Stimulated activated CD4-positive, alpha-beta T cell treated with anti-CD3 and anti-CD28 coated beads, Interleukin-1b, Interleukin-23, amount 100 ng/mL, for 4 hours (primary cell): ENCODE measurements around the gene CALML3.

Experiments used
- DNase-seq, 2 donors: peaks; one replicate each; pipeline ENCODE4 v3.0.0-alpha.2; 2020; ENCODE audit warnings: low read depth in 2 of 2

The CALML3 gene

DNA sequence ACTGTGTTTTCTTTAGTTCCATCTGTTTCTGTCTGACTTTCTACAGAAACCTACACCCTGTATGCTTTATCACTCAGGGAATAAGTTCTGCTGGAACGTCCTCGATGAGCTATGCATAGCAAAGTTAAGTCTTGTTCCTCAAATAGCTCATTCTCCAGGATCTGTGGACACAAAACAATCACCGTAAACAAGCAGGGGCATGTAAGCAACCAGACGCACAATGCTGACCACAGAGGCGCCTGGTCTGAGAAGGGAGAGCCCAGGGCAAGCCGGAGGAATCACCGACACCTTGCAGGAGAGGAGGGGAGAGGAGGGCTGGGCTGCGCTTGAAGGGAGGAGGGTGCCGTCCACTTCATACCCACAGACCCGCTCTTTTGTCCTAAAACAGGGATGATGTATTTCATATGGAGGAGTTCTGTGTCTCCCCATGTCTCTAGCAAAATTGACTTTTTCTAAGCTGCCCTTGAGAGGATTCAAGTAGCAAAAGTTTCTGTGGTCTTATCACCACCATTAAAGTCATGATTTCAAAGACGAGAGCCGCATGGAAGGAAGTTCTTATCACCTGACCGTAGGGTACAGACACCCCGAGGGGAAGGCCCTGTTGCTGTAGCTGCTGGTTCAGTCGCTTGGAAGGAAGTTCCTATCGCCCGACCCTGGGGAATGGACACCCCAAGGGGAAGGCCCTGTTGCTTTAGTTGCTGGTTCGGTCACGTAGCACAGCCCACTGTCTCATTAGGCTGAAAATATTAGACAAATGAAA lies 14.3 kb downstream of the CALML3 start:
- no peak for DNase-seq

DNA sequence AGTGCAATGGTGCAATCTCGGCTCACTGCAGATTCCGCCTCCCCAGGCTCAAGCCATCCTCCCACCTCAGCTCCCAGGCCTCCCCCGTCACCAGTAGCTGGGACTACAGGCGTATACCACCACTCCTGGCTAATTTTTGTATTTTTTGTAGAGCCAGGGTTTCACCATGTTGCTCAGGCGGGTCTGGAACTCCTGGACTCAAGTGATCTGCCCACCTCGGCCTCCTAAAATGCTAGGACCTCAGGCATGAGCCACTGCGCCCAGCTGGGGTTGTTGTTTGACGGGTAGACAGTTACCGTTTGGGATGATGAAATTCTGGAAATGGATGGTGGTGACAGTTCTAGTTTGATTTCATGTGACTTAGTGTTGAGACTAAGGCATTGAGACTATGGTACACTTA lies 15.3 kb downstream of the CALML3 start:
- no peak for DNase-seq

DNA sequence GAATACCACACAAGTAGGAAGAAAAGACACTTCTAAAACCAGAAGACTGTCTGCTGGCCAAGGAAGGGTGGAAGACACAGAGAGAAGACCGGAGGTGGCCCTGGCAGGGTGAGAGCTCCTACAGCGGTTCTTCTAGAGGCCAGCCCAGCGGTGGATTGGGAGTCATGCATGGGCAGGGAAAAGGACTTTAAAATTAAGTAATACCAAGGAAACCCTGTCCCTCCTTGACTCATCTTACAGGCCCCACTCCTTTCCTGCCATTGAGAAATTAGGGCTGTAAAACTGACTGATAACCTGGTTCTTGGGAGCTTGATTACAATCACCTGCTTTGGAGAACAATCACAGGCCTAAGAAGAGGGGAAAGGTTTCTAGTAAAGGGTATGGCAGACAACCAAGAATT lies 16.1 kb downstream of the CALML3 start:
- no peak for DNase-seq

DNA sequence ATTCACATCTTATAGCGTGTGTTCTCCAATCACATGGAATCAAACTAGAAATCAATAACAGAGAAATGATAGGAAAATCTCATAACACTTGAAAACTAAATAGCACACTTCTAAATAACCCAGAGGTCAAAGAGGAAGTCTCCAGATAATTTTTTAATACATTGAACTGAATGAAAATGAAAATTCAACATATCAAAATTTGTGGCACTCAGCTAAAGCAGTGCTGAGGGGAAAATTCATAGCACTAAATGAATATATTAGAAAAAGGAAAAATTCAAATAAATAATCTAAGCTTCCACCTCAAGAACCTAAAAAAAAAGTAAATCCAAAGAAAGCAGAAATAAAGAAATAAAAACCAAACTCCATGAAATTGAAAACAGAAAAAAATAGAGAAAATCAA lies 17.3 kb downstream of the CALML3 start:
- DNase-seq = no peak

DNA sequence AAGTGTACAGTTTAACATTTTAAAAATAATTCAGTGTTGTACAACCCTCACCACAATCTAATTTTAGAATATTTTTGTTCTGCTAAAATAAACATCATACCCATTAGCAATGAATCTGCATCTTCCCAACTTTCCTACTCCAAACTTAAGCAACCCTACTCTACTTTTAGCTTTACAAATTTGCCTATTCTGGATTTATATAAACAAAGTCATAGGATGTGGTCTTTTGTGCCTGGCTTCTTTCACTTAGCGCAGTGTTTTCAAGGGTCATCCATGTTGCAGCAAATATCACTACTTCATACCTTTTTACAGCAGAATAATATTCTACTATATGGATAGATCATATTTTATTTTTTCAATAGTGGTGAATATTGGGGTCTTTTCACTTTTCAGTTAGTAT lies 18.9 kb downstream of the CALML3 start:
- no peak for DNase-seq

DNA sequence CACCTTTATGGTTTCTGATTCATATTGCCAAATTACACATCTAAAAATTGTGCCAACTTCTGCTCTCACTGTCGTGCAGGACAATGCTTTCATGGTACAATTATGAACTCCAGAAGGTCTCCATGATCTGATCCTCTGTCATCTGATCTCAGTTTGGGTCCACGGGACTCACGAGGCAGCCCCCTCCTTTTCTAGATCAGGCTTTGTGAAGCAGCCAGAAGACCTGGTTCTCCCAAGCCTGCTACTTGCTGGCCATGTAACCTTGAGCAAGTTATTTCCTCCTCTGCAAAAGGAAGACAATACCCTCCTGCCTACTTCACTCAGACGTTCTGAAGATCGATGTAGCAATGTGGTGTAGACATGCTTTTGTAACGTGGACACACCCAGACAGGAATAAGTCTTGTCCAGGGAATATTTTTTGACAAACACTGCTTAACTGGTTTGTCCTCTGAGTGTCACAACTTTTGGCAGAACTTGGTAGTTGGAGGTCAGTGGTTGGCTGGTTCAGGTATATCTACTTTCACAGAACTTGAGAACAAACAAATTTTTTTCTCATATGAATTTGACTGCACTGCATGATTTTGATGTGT lies 19.6 kb downstream of the CALML3 start:
- DNase-seq = no peak

DNA sequence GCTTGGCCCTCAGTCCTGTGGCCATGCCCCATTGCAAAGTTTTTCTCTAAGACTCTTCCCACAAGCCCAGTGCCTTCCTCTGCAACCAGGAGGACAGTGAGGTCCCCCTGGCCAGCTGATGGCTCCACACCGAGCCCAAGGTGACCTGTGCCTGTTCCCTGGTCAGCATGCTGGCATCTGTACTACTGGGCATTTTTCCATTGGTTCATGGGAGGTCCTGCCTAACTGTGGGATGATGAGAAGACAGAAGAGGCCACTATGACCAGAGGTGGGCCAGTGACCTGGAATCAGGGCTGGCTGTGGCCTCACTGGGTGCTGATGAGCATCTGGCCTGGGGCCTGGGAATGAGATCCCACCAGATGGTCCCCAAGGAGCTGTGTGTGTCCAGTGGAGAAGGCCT lies 20.2 kb downstream of the CALML3 start:
- DNase-seq = no peak

DNA sequence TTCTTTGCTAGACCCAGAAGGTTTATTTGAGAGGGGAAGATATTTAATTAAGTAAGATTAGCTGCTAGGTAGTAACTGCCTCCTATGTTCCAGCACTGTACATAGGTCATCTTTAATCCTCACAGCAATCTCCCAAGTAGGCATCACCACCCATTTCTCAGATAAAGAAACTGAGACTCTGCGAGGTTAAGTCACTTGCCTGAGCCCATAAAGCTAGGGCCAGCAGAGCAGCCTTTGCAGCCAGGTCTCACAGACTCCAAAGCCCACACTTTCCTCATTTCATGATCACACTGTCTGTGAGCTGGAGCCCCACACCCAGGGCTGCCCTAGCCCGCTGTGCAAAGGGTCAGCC lies 20.6 kb downstream of the CALML3 start:
- no peak for DNase-seq

DNA sequence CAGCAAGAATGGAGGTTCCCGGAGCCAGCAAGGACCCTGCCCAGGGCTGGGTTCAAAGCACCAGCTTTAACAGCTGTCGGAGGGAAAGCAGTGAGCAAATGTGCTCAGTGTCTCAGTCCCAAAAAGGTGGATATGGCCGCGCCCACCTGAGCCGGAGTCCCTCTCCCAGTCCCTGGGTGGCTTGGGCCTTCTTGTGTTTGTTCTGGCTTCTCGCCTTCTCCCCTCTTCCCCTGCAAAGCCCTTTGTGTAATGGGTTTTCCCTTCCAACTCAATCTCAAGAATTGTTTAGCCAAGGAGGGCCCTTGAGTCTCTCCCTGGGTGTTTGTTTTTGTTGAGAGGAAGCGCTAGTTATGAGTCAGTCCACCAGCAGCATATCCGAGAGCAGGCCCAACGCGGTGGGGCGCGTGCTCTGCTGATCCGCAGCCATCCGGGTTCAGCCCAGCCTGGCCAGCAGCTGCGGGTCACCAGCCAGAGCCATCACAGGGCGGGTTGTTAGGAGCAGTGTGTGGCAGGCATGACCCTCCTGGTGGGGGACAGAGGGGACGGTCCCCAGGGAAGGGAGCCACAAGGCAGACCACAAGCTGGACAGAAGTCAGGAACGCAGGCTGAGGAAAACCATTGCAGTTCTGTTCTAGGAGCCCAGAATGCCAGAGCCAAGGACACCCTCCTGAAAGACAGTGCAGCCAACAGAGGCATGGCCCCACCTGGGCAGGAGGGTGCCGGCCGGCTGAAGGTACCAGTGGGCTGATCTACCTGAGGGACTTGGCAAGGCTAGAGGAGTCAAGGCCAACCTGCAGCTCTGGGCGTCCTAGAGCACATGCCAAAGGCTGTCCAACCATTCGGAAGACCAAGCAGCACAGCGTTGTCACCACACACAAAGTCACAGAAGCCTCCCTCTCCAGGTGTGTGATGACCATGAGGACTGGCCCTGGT lies 21.3 kb downstream of the CALML3 start:
- DNase-seq = no peak

DNA sequence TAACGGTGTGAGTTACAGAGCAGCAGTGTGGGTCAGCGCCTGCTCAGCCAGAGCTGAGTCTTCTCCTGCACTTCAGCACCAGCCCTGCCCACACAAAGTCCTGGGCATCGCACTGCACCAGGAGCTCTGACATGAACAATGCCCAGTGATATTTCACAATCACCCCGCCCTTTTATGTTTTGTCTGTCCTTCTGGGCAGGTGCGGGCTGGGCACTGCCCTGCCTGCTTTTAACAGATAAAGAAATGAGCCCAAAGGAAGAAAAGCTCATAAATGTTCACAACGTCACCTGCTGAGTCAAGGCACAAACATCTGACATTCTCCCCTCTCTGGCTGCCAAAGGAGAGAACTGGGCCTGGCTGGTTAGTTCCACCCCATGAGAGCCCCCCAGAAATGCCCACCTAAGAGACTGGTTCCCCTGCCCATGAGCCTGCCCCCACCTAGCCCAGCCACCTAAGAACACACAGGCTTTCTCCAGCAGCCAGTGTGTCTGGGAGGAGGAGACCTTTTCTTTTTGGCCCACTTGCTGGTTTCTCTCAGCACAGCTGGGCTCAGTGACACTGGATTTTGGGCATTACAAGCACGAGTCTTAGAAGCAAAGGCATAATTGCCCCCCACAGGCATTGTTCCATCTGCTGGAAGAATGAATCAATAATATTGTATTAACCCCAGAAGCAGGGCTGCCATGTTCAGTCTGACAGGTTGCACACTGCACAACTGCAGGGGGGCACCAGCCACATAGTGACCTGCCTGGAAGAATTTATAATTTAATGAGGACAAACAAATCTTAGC lies 22.3 kb downstream of the CALML3 start:
- DNase-seq = no peak

DNA sequence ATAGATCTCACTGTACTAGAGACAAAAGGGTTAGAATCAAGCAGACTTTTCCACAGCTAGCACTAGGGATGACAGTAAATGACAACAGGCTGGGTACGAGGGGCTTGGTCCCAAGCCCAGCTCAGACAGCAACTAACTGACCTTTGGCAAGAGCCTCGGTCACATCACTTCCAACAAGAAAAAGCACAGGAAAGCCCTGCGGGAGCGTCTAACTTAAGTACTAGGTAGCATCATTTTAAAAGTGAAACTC lies 22.8 kb downstream of the CALML3 start:
- no peak for DNase-seq

DNA sequence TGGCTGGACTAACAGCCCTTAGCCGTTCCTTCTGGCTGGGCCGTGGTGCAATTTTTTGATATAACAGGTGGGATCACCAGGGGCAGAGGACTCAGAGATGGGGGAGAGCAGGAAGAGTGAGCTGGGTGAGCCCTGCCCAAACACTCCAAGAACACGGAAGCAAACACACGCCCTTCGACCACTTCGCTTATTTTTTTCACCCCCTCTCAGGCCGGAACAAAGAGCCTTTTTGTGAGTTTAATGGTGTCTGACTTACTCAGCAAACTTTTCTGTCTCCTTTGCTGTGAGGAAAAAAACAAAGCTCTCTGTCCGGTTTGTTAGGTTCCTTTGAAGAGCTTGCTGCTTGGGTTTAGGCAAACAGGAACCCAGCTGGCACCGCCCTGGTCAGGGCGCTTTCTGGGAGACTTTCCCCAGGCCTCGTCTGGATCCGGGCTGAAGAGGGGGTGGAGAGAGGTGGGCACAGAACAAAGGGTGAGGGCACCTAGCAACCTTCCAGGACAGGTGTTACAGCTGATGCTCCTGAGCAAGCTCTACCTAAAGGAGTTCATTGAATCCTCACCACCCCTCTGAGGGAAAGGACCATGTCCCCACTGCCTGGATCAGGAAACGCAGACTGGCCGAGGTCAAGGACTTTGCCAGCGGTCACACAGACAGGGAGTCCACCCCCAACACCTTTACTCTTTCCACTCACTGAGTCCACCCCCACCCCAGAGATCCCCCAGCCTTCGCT lies 23.3 kb downstream of the CALML3 start:
- DNase-seq = no peak

DNA sequence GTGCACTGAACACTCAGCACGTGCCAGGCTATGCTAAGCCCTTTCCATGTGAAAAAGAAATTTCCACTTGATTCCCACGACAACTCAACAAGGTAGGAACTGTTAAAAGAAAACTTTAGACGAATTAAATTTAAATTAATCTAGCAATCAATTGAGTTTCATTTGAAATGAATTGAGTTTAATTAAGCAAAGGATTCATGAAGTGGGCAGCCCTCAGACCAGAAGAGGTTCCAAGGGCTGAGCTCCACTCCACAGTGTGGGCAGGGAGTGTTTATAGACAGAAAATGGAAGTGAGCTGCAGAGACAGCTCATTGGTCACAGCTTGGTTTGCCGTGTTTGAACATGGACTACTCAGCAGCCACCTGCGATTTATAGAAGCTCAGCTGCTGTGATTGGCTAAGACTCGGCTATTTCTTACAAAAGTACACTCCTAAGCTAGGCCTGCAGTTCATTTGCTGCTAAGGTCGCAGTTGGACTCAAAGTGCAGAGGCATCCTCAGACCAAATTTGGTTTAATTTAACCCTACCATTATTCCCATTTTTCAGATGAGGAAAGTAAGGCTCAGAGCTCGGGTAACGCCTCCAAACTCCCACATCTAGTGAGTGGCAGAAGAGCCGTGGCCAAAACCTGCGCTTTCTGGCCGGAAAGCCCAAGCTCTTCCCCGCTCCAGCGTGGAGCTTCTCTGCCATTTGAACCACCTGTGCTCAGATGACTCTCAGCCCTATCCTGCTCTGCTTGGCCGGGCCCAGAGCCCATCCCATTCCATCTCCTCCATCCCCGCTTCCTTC lies 24.9 kb downstream of the CALML3 start:
- no peak for DNase-seq

DNA sequence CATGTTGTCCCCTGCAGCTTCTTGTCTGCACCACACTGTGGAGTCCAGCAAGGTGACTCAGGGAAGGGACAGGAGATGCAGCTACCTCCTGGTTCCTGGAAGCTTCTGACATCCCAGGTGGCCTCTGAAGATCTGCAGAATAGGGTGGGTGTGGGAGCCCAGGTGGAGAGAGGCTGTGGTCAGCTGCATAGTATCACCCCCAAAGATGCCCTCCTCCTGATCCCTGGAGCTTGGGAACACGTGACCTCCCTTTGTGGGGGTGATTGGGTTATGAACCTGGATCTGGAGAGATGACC lies 25.4 kb downstream of the CALML3 start:
- DNase-seq = no peak

DNA sequence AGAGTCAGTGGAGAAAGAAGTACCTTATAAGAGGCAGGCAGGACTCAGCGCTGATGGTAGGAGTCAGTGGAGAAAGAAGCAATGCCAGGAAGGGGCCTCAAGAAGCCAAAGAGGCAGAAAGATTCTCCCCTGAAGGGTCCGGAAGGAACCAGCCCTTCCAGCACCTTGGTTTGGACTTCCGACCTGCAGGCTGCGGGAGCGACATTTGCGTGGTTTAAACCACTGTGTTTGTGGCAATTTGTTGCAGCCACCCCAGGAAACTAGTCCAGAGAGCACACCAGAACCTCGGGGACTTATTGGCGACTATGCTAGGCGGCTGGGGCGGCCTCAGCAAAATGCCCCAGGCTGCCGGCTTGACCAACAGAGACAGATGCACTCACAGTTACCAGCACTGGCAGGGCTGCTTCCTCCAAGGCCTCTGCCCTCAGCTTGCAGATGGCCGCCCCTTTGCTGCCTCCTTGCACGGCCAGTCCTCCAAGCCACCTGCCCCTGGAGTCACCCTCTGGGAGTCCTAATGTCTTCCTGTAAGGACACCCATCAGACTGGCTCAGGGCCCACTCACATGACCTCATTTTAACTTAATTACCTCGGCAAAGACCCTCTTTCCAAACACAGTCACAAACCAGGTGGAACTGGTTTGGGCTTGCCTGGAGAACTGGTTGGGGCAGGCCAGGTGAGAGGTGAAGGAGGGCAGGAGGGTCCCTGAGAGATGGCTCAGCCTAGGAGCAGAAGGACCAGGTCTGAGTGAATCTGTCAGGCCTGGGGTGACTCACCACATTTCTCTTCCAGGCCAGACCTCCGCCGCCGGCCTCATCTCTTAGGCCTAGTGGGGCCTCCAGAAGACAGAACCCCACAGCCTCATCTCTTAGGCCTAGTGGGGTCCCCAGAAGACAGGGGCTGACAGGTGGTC lies 26.1 kb downstream of the CALML3 start:
- DNase-seq = no peak

DNA sequence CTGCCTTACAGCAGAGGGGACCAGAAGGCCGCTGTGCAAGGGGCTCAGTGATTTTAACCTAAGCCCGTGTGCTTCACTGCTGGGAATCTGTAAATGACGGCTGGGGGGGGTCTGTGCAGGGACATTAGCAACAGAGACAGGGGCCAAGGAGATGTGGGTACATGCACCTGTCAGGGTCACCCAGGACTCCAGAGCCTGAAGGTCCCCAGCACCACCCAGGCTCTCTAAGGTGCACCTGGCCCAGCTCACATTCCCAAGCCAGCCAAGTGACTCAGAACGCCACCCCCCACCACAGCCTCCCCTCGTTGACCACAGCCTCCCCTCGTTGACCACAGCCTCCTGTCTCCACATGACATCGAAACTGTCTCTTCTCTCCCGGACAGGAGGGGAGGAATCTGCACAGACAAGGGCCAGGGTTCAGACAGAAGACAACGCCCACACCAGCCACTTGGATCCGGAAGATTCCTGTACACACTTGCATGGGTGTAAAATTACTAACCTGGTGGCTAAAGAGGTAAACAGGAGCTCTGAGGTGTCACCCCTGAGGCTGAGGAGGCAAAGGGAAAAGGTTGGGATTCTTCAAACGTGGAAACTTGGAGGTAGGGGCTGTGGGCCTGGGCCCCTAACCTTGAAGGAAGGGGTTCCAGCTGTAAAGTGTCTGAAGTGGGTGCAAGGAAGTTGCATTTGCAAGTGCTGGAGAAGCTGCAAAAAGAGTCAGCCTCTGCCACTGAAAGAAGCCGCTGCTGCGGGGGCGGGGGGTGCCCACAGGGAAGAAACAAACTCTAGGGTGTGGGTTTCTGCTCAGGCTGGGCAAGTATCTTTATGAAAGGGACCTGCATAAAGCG lies 27.0 kb downstream of the CALML3 start:
- DNase-seq = peak; percentile 46 to 67

DNA sequence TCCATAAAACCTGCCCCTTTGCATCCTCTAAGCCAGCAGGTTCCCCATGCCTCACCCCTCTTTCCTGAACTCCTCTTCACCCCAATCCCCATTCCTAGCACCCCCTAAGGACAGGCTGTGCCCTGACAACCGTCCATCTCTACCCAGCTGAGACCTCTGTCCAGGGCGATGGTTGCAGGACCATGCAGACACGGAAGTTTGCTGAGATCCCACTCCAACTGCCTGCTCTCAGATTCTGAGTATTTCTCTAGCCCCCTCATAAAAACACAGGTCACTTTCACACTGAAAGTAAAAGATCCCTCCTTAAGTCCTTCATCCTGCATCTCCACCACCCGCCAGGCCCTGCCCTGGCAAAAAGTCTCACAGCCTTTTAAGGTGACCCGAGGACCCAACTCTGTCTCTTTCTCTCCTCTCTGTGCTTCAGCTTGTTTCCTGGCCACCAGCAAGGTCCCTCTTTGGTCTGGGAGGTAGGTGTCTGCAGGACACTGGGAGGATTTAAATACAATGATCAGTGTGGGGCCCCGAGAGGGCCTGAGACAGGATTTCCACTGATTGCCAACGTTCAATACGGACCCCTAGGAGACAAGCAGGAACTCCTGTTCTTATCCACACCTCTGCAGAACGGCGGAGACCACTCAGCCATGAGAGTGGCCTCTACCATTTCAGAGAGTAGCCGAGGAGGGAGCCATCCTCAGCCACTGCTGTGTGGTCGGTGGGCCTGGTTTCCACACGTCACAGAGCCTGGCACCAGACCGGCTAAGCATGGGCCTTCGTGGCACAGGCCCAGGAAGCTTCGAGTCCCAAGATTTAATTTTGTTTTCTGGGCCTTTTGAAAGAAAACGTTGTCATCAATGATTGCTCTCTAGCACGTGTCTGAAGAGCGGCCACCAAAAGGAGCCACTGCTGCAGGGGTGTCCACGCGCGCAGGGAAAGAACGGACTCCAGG lies 27.9 kb downstream of the CALML3 start:
- DNase-seq = no peak
